Measurements from ENCODE around the gene PDSS1. TPM values are rescaled to one million over a fixed set of nuclear protein-coding genes. Genes with fewer than 3 reads are reported as not detected.

PDSS1 gene
- total and polyA plus RNA-seq, 2 of the 13 experiments (the other 11 are each of a cell fraction or from before 2014, with no cell fraction given) = 18.7 to 19.3 TPM

DNA sequence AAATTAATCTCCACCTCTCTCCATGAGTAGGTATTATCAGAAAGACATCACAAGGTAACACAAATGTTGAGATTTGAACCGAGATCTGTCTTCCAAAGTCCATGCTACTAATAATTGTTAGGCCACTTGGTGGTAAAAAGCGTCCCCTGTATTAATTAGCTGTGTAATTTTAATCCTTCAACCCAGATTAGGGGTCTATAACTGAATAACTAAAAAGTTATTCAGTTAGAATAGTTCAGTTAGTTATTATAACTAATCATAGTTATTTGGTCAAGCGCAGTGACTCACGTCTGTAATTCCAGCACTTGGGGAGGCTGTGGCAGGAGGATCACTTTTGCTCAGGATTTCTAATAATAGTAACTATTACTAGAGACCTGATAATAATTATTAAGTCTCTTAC lies 5.6 kb downstream of the PDSS1 start:
- Histone ChIP-seq H3K4me1 (ENCODE audit: insufficient read depth, low read length) (peaks cover 44% of the 10 kb centered on the region), H3K27me3 (ENCODE audit: control insufficient read depth in 1 of 2, insufficient read depth in 2 of 2, low read length in 2 of 2) (no peaks in the 10 kb centered on the region; a peak in 1 of 5 replicates), H3K9me3 (ENCODE audit: low read length) (no peaks in the 10 kb centered on the region), H2AFZ (ENCODE audit: low read length) (no peak overlapping the region), H3K4me2 (ENCODE audit: low read depth, low read length) (no peak overlapping the region), H3K9ac (ENCODE audit: insufficient read depth, low read depth, low read length) (no peak overlapping the region), H4K20me1 (ENCODE audit: insufficient read depth, low read length) (no peaks in the 10 kb centered on the region), H3K79me2 (ENCODE audit: insufficient read depth, low read length) (peaks cover 46% of the 10 kb centered on the region), H3K36me3 (replicated peaks in 1 of 2; ENCODE audit: control insufficient read depth in 1 of 2, insufficient read depth in 2 of 2, low read length in 2 of 2) (peaks cover 7 to 35% of the 10 kb centered on the region in 2 experiments), H3K27ac (ENCODE audit: extremely low read length, insufficient read depth, low read length) (no peak overlapping the region), H3K4me3 (replicated peaks in 1 of 3; ENCODE audit: insufficient read depth in 1 of 3, low read depth in 2 of 3, low read length in 3 of 3) (no peak overlapping the region)
- ChIA-PET CTCF (ENCODE audit: low intra/inter-chr PET ratio, low total read pairs) (no interaction called here), POLR2A (no interaction called here)
- in situ Hi-C loops (cut with HindIII; ENCODE audit: extremely low pct_ligation_motif_present, low pct_unique_long_range_greater_than_20kb) (no loop called here), intact Hi-C loops (cut with micrococcal nuclease; ENCODE audit: unreplicated experiment) (no loop called here)
- ATAC-seq = no peak
- 83% methylated on average over 4 of the region's 4 CpGs for WGBS (ENCODE audit: low lambda C conversion rate)
- TF ChIP-seq, protein P1, sequence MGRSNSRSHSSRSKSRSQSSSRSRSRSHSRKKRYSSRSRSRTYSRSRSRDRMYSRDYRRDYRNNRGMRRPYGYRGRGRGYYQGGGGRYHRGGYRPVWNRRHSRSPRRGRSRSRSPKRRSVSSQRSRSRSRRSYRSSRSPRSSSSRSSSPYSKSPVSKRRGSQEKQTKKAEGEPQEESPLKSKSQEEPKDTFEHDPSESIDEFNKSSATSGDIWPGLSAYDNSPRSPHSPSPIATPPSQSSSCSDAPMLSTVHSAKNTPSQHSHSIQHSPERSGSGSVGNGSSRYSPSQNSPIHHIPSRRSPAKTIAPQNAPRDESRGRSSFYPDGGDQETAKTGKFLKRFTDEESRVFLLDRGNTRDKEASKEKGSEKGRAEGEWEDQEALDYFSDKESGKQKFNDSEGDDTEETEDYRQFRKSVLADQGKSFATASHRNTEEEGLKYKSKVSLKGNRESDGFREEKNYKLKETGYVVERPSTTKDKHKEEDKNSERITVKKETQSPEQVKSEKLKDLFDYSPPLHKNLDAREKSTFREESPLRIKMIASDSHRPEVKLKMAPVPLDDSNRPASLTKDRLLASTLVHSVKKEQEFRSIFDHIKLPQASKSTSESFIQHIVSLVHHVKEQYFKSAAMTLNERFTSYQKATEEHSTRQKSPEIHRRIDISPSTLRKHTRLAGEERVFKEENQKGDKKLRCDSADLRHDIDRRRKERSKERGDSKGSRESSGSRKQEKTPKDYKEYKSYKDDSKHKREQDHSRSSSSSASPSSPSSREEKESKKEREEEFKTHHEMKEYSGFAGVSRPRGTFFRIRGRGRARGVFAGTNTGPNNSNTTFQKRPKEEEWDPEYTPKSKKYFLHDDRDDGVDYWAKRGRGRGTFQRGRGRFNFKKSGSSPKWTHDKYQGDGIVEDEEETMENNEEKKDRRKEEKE (IDR thresholded peaks at IDR 0.05) = no peak
- TF ChIP-seq HNRNPH1 (optimal IDR thresholded peaks at IDR 0.05; ENCODE audit: low read depth, low read length) (no peak), ZNF567 (CRISPR knock-in tag; IDR thresholded peaks at IDR 0.05; ENCODE audit: borderline replicate concordance) (no peak)
- BruUV-seq (replicated peaks) = no TSS peak
- no peak for DNase-seq (ENCODE audit: low spot score)
- FAIRE-seq = no peak

DNA sequence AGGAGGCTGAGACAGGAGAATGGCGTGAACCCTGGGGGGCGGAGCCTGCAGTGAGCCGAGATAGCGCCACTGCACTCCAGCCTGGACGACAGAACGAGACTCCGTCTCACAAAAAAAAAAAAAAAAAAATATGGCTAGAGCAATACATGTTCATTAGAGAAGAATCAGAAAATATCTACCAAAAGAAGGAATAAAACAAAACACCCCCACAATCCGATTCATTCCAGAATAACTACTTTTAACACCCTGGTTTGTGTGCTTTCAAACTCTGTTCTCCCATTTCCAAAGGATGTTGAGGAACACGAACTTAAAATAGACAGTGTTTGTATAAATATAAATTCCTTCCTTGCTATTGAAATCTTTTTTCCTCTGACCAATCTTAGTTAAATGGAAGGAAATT lies 6.5 kb downstream of the PDSS1 start:
- peaks cover 38% of the 10 kb centered on the region for H3K79me2 ChIP-seq (ENCODE audit: insufficient read depth, low read length)
- no peak overlapping the region for H3K27ac ChIP-seq (ENCODE audit: extremely low read length, insufficient read depth, low read length)
- intact Hi-C loops (cut with micrococcal nuclease; ENCODE audit: unreplicated experiment) = no loop called here
- in situ Hi-C loops (cut with HindIII; ENCODE audit: extremely low pct_ligation_motif_present, low pct_unique_long_range_greater_than_20kb) = no loop called here
- no peak for FAIRE-seq
- WGBS (ENCODE audit: low lambda C conversion rate) = 87% methylated on average over 9 of the region's 9 CpGs
- no peaks in the 10 kb centered on the region for H3K27me3 ChIP-seq (ENCODE audit: control insufficient read depth in 1 of 2, insufficient read depth in 2 of 2, low read length in 2 of 2)
- ChIA-PET POLR2A (no interaction called here), CTCF (ENCODE audit: low intra/inter-chr PET ratio, low total read pairs) (no interaction called here)
- H2AFZ ChIP-seq (ENCODE audit: low read length) = no peak overlapping the region
- H4K20me1 ChIP-seq (ENCODE audit: insufficient read depth, low read length) = no peaks in the 10 kb centered on the region
- no peak overlapping the region for H3K4me3 ChIP-seq (replicated peaks in 1 of 3; ENCODE audit: insufficient read depth in 1 of 3, low read depth in 2 of 3, low read length in 3 of 3)
- peaks cover 40% of the 10 kb centered on the region for H3K4me1 ChIP-seq (ENCODE audit: insufficient read depth, low read length)
- BruUV-seq (replicated peaks) = no TSS peak
- peaks cover 9 to 43% of the 10 kb centered on the region in 2 experiments for H3K36me3 ChIP-seq (replicated peaks in 1 of 2; ENCODE audit: control insufficient read depth in 1 of 2, insufficient read depth in 2 of 2, low read length in 2 of 2)
- DNase-seq (ENCODE audit: low spot score) = no peak
- H3K9me3 ChIP-seq (ENCODE audit: low read length) = no peaks in the 10 kb centered on the region
- no peak overlapping the region for H3K9ac ChIP-seq (ENCODE audit: insufficient read depth, low read depth, low read length)
- H3K4me2 ChIP-seq (ENCODE audit: low read depth, low read length) = no peak overlapping the region
- ATAC-seq = no peak
- no peak for TF ChIP-seq KMT2A (CRISPR knock-in tag; IDR thresholded peaks at IDR 0.05)
- no peak for TF ChIP-seq GFI1 (CRISPR knock-in tag; IDR thresholded peaks at IDR 0.05; ENCODE audit: borderline replicate concordance)
- TF ChIP-seq HHEX (CRISPR knock-in tag; IDR thresholded peaks at IDR 0.05) = no peak
- no peak for TF ChIP-seq SP4 (CRISPR knock-in tag; IDR thresholded peaks at IDR 0.05)
- no peak for TF ChIP-seq ARHGAP35 (CRISPR knock-in tag; IDR thresholded peaks at IDR 0.05; ENCODE audit: borderline replicate concordance)
- no peak for TF ChIP-seq REXO4 (CRISPR knock-in tag; IDR thresholded peaks at IDR 0.05; ENCODE audit: borderline replicate concordance)
- TF ChIP-seq MAZ (IDR thresholded peaks at IDR 0.05; ENCODE audit: borderline replicate concordance, low read depth, low read length) = no peak
- no peak for TF ChIP-seq MAZ (CRISPR knock-in tag; IDR thresholded peaks at IDR 0.05; ENCODE audit: low read depth)
- no peak for TF ChIP-seq GABPB1 (CRISPR knock-in tag; IDR thresholded peaks at IDR 0.05)
- no peak for TF ChIP-seq ZNF350 (CRISPR knock-in tag; IDR thresholded peaks at IDR 0.05; ENCODE audit: borderline replicate concordance, low read depth)
- no peak for TF ChIP-seq RBAK (CRISPR knock-in tag; IDR thresholded peaks at IDR 0.05)
- TF ChIP-seq, protein P2, sequence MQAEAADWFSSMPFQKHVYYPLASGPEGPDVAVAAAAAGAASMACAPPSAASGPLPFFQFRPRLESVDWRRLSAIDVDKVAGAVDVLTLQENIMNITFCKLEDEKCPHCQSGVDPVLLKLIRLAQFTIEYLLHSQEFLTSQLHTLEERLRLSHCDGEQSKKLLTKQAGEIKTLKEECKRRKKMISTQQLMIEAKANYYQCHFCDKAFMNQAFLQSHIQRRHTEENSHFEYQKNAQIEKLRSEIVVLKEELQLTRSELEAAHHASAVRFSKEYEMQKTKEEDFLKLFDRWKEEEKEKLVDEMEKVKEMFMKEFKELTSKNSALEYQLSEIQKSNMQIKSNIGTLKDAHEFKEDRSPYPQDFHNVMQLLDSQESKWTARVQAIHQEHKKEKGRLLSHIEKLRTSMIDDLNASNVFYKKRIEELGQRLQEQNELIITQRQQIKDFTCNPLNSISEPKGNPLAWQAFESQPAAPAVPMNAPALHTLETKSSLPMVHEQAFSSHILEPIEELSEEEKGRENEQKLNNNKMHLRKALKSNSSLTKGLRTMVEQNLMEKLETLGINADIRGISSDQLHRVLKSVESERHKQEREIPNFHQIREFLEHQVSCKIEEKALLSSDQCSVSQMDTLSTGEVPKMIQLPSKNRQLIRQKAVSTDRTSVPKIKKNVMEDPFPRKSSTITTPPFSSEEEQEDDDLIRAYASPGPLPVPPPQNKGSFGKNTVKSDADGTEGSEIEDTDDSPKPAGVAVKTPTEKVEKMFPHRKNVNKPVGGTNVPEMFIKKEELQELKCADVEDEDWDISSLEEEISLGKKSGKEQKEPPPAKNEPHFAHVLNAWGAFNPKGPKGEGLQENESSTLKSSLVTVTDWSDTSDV (CRISPR knock-in tag; IDR thresholded peaks at IDR 0.05) = no peak

Data from HepG2 (cell line).